GM12878 (cell line): ENCODE results near the gene IL1B. TPM values are rescaled to one million over a fixed set of nuclear protein-coding genes. Genes with fewer than 3 reads are reported as not detected.

Source experiments
- ATAC-seq: fragments of 200-7000 bp; cut with Tn5 transposase; 3 replicates; pipeline ENCODE4 v1.9.1; 2020; ENCODE audit warnings: mild to moderate bottlenecking, moderate library complexity
- BruUV-seq: library from RNA; stranded (reverse); fragments of 400-500 nt; replicated peaks from 2 replicates; lab custom pipeline; 2021; lab: Mats Ljungman, UMichigan
- CTCF ChIA-PET: fragments of 300-600 bp; sonication (Branson Sonifier 250); formaldehyde crosslinking; extraction: SDS; loops from one replicate; lab custom pipeline; 2021; ENCODE audit warnings: inconsistent platforms; lab: Yijun Ruan, JAX
- POLR2A ChIA-PET: fragments of 350-600 bp; formaldehyde crosslinking; extraction: SDS; loops from one replicate; lab custom pipeline; 2021; ENCODE audit warnings: inconsistent platforms; lab: Charles Lee
- RAD21 ChIA-PET: fragments of 300-600 bp; sonication (Branson Sonifier 250); formaldehyde crosslinking; loops from one replicate; lab custom pipeline; 2023; ENCODE audit warnings: antibody characterized with exemption; ENCODE audit not compliant: unreplicated experiment; lab: Charles Lee
- SMC1A ChIA-PET: fragments of 300-600 bp; sonication (Branson Sonifier 250); formaldehyde crosslinking; loops from one replicate; lab custom pipeline; 2023; ENCODE audit not compliant: unreplicated experiment, uncharacterized antibody; lab: Charles Lee
- DNase-seq: peaks from one replicate; pipeline ENCODE4 v3.0.0-alpha.2; 2011; ENCODE audit warnings: low read depth, low spot score
- FAIRE-seq: peaks from 3 replicates; lab custom pipeline; 2011; peaks lifted over from hg19 to GRCh38; lab: Jason Lieb, UNC
- H2AFZ ChIP-seq: 2 replicates; pipeline ENCODE4 v1.6.0; 2011; ENCODE audit warnings: low read depth, low read length, control low read depth; ENCODE audit not compliant: control insufficient read depth
- H3K27ac ChIP-seq: 2 replicates; pipeline ENCODE4 v1.5.1; 2011; ENCODE audit warnings: control low read depth; ENCODE audit not compliant: control insufficient read depth, insufficient read depth
- H3K27me3 ChIP-seq, 2 experiments: replicated peaks in 1 of 2; 2 replicates each; pipeline versions ENCODE4 v1.6.0 to v1.6.1; 2011; ENCODE audit warnings: low read length in 1 of 2; ENCODE audit not compliant: control insufficient read depth in 2 of 2, insufficient read depth in 2 of 2
- H3K36me3 ChIP-seq, 2 experiments: 2 replicates each; pipeline ENCODE4 v1.5.1; 2011; ENCODE audit warnings: low read length in 1 of 2; ENCODE audit not compliant: control insufficient read depth in 2 of 2, insufficient read depth in 2 of 2
- H3K4me1 ChIP-seq: 2 replicates; pipeline ENCODE4 v1.6.1; 2011; ENCODE audit warnings: mild to moderate bottlenecking, low read length, moderate library complexity, mixed read lengths; ENCODE audit not compliant: control insufficient read depth, insufficient read depth
- H3K4me2 ChIP-seq: 2 replicates; pipeline ENCODE4 v1.6.0; 2011; ENCODE audit warnings: control low read depth; ENCODE audit not compliant: control insufficient read depth, insufficient read depth
- H3K4me3 ChIP-seq: fragments of 200-600 bp; sonication (generic); 2 replicates; pipeline ENCODE4 v1.5.1; 2016
- H3K79me2 ChIP-seq: 2 replicates; pipeline ENCODE4 v1.6.0; 2011; ENCODE audit warnings: low read length; ENCODE audit not compliant: control insufficient read depth, insufficient read depth
- H3K9ac ChIP-seq: 2 replicates; pipeline ENCODE4 v1.8.0; 2011; ENCODE audit warnings: low read length, control low read depth, mixed read lengths; ENCODE audit not compliant: control insufficient read depth, insufficient read depth
- H3K9me3 ChIP-seq: replicated peaks from 3 replicates; pipeline ENCODE4 v1.5.1; 2011; ENCODE audit warnings: mild to moderate bottlenecking, low read length; ENCODE audit not compliant: control insufficient read depth, insufficient read depth
- H4K20me1 ChIP-seq: 2 replicates; pipeline ENCODE4 v1.6.0; 2011; ENCODE audit not compliant: control insufficient read depth, insufficient read depth
- EED ChIP-seq: sonication (generic); IDR thresholded peaks from 2 replicates; pipeline ENCODE4 v1.6.1; 2016; ENCODE audit warnings: antibody characterized with exemption, low read depth
- EGR1 ChIP-seq, 2 experiments: IDR thresholded peaks; 1 replicate in 1 of 2; 2 replicates in 1 of 2; pipeline ENCODE4 v1.6.1; 2011 to 2012; ENCODE audit warnings: low read depth in 2 of 2, low read length in 2 of 2, borderline replicate concordance in 1 of 2, mild to moderate bottlenecking in 1 of 2, moderate library complexity in 1 of 2
- ETV6 ChIP-seq, 2 experiments: fragments of 450-650 bp in 1 of 2; IDR thresholded peaks in 1 of 2; conservative IDR thresholded peaks in 1 of 2; 2 replicates each; pipeline ENCODE4 v1.6.1; 2014; ENCODE audit warnings: antibody characterized with exemption in 1 of 2, borderline replicate concordance in 1 of 2, low read depth in 1 of 2, mild to moderate bottlenecking in 1 of 2, moderate library complexity in 1 of 2
- HDGF ChIP-seq: fragments of 450-650 bp; IDR thresholded peaks from 2 replicates; pipeline ENCODE4 v1.6.1; 2016; ENCODE audit warnings: antibody characterized with exemption
- PML ChIP-seq: IDR thresholded peaks from 2 replicates; pipeline ENCODE4 v1.6.1; 2012; ENCODE audit warnings: low read length, inconsistent platforms
- SUPT20H ChIP-seq: IDR thresholded peaks from 2 replicates; pipeline ENCODE4 v1.6.1; 2011; ENCODE audit warnings: low read depth, mild to moderate bottlenecking, low read length, moderate library complexity, borderline replicate concordance; ENCODE audit not compliant: control insufficient read depth
- TARDBP ChIP-seq: IDR thresholded peaks from 2 replicates; pipeline ENCODE4 v1.6.1; 2016; ENCODE audit warnings: borderline replicate concordance
- WRNIP1 ChIP-seq: IDR thresholded peaks from 2 replicates; pipeline ENCODE4 v1.6.1; 2011; ENCODE audit warnings: low read depth, low read length, improper control_type of control experiment, borderline replicate concordance
- ZBED1 ChIP-seq: IDR thresholded peaks from 2 replicates; pipeline ENCODE4 v1.6.1; 2016; ENCODE audit warnings: borderline replicate concordance
- ZNF592 ChIP-seq: fragments of 450-650 bp; IDR thresholded peaks from 2 replicates; pipeline ENCODE4 v1.6.1; 2017; ENCODE audit warnings: mild to moderate bottlenecking, moderate library complexity
- ZNF687 ChIP-seq: fragments of 450-650 bp; IDR thresholded peaks from 2 replicates; pipeline ENCODE4 v1.6.1; 2017; ENCODE audit warnings: mild to moderate bottlenecking, moderate library complexity
- WGBS: methylation state at CpG from one replicate; pipeline ENCODE4 v1.1.6; 2016; ENCODE audit warnings: low lambda C conversion rate; ENCODE audit not compliant: insufficient replicate concordance, insufficient coverage; ENCODE audit errors: missing lambda C conversion rate; 5-methylcytosine and 5-hydroxymethylcytosine counted together
- in situ Hi-C: fragments of 300-500 bp; cut with MboI; formaldehyde crosslinking; loops from 9 replicates; pipeline ENCODE4 v1.14.3; 2018; ENCODE audit warnings: mixed read lengths
- intact Hi-C: fragments of 100-400 bp; cut with micrococcal nuclease; formaldehyde crosslinking; loops from one replicate; pipeline ENCODE4 v1.14.2; 2022; ENCODE audit not compliant: unreplicated experiment
- polyA plus RNA-seq, 11 experiments: library from polyadenylated mRNA; depleted of rRNA in 4 of 11; unstranded in 6 of 11; stranded (reverse) in 5 of 11; fragments of >200 nt; fragmentation: Nextera tagmentation in 4 of 11; fragmentation: Illumina TruSeq in 1 of 11; extraction: Ambion mirVana in 4 of 11; extraction: Trizol in 1 of 11; gene quantifications; 1 replicate in 1 of 11; 2 replicates in 10 of 11; pipeline versions ENCODE4 v1.2.1 to v1.2.3, GENCODE V29; 2011 to 2016; ENCODE audit warnings: inconsistent platforms in 2 of 11, missing spikeins in 2 of 11, low read depth in 1 of 11
- total RNA-seq, 4 experiments: library from RNA; depleted of rRNA in 3 of 4; stranded (reverse); fragments of >200 nt in 3 of 4; fragmentation: Illumina TruSeq in 1 of 4; extraction: Trizol in 1 of 4; gene quantifications; 2 replicates each; pipeline versions ENCODE4 v1.2.1 to v1.2.3, GENCODE V29; 2013 to 2021
- TF ChIP-seq, protein P1 (sequence below): IDR thresholded peaks from 2 replicates; pipeline ENCODE4 v1.6.1; 2011; ENCODE audit warnings: mild to moderate bottlenecking, low read depth, low read length, moderate library complexity; ENCODE audit not compliant: insufficient replicate concordance

Gene IL1B
- total and polyA plus RNA-seq, 10 of the 15 experiments (the other 5 are each of a cell fraction or from before 2014, with no cell fraction given), result 0.20 to 1.6 (median 0.84) TPM

GRCh38 chr2:112831513-112831845, 5.1 kb downstream of the IL1B start:
- Histone ChIP-seq H4K20me1 (no peaks in the 10 kb centered on the region), H3K36me3 (no peaks in the 10 kb centered on the region), H3K27me3 (no peaks in the 10 kb centered on the region), H3K4me1 (peaks cover 17% of the 10 kb centered on the region), H3K9me3 (no peaks in the 10 kb centered on the region; the same call in 2 of the 3 replicates), H3K27ac (no peak overlapping the region), H2AFZ (peak overlapping the region; percentile 51; the same call in 1 of the 2 replicates), H3K9ac (no peak overlapping the region), H3K4me3 (no peak overlapping the region), H3K4me2 (no peak overlapping the region; the same call in 1 of the 2 replicates), H3K79me2 (no peaks in the 10 kb centered on the region)
- no peak for DNase-seq
- FAIRE-seq, result no peak
- ATAC-seq, result peak; percentile 43; the same call in 2 of the 3 replicates
- ChIA-PET SMC1A (interaction anchor here (0.9 to 6.5 kb wide), 5 partner anchors 10 to 58 kb away, joined by 3 to 33 read pairs (median 5); no protein-coding TSS in a partner anchor), POLR2A (interaction anchor here (1.2 kb wide), 1 partner anchor 82 kb away, joined by 4 read pairs; no protein-coding TSS in a partner anchor), CTCF (interaction anchor here (1.1 to 1.7 kb wide), 2 partner anchors 43 to 81 kb away, joined by 3 to 5 read pairs; no protein-coding TSS in a partner anchor), RAD21 (interaction anchor here (1.1 to 3.1 kb wide), 5 partner anchors 9 to 82 kb away, joined by 4 to 10 read pairs (median 4); no protein-coding TSS in a partner anchor)
- in situ Hi-C loops, result no loop called here
- BruUV-seq, result no TSS peak
- intact Hi-C loops, result no loop called here
- WGBS, result 48% methylated on average over 2 of the region's 2 CpGs
- TF ChIP-seq ZNF592, result peak; percentile 63; the same call in 1 of the 2 replicates
- TF ChIP-seq, protein P1, sequence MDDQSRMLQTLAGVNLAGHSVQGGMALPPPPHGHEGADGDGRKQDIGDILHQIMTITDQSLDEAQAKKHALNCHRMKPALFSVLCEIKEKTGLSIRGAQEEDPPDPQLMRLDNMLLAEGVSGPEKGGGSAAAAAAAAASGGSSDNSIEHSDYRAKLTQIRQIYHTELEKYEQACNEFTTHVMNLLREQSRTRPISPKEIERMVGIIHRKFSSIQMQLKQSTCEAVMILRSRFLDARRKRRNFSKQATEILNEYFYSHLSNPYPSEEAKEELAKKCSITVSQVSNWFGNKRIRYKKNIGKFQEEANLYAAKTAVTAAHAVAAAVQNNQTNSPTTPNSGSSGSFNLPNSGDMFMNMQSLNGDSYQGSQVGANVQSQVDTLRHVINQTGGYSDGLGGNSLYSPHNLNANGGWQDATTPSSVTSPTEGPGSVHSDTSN, result no peak
- 0 out of 2 replicates have a peak, but pooled peaks have one; percentile 0 for TF ChIP-seq ZBED1
- TF ChIP-seq SUPT20H, result no peak
- no peak for TF ChIP-seq EGR1 (IDR thresholded peaks at IDR 0.05; ENCODE audit: borderline replicate concordance in 1 of 2, low read depth in 2 of 2, low read length in 2 of 2)
- no peak for TF ChIP-seq WRNIP1
- no peak for TF ChIP-seq HDGF
- 0 out of 2 replicates have a peak, but pooled peaks have one; percentile 4 for TF ChIP-seq EED
- TF ChIP-seq ZNF687, result peak; percentile 82
- TF ChIP-seq ETV6 (conservative IDR thresholded peaks at IDR 0.05 in 1 of 2, IDR thresholded peaks at IDR 0.05 in 1 of 2; ENCODE audit: borderline replicate concordance in 1 of 2, low read depth in 1 of 2), result peak in 1 of 2 experiments; percentile 55; a peak in 1 of 4 replicates
- no peak for TF ChIP-seq PML
- TF ChIP-seq TARDBP, result no peak
